ENCODE results near the gene VWA3B.
A peak's percentile ranks its signal among the peaks of the same experiment; 100 is the strongest.
"Not testable (repeated sequence)": the region's sequence is repeated elsewhere in the genome, so short reads cannot be mapped to it uniquely, and the experiment has no call there.

Gene VWA3B

GRCh38 chr2:98130073-98130472 is 43.1 kb downstream of the VWA3B start:
- DNase-seq (ENCODE audit: low spot score) = not testable (repeated sequence)

- DNase-seq (ENCODE audit: low spot score) = peak; percentile 14
Measured at GRCh38 chr2:98134172-98135005, 47.4 kb downstream of the VWA3B start.

DNA sequence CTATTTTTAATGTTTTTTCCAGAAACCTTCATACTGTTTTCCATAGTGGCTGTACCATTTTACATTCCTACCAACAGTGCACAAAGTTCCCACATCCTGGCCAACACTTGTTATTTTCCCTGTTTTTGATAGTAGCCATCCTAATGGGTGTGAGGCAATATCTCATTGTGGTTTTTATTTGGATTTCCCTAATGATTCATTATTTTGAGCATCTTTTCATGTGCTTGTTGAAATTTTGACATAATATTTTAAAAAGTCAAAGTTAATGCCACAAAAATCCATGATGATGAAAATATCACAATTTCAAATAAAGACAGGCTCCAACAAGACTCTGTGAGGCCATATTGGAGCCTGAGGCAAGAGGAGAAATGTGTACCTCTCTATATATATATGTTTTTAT is 50.2 kb downstream of the VWA3B start:
- no peak for DNase-seq (ENCODE audit: low spot score)

GRCh38 chr2:98138978-98139377 is 52.0 kb downstream of the VWA3B start:
- DNase-seq (ENCODE audit: low spot score) = not testable (repeated sequence)

DNA sequence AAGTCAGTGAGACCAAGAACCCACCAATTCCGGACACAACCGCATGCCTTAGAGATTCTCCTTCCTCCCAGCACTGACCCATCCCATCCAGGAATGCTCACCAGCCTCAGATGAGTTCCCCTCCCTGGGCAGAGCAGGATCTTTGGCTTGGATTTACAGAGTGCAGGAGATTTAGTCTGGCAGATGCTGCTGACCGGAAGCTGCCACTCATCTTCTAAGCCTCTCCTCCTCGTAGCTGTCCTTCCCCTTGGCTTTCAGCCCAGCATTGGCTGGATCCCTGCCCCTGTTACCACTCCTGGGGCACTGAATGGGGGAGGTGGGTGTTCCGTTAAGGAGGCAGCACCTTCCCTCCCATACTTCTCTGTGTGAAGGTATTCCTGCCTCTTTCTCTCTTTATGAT is 53.2 kb downstream of the VWA3B start:
- DNase-seq (ENCODE audit: low spot score) = no peak

DNA sequence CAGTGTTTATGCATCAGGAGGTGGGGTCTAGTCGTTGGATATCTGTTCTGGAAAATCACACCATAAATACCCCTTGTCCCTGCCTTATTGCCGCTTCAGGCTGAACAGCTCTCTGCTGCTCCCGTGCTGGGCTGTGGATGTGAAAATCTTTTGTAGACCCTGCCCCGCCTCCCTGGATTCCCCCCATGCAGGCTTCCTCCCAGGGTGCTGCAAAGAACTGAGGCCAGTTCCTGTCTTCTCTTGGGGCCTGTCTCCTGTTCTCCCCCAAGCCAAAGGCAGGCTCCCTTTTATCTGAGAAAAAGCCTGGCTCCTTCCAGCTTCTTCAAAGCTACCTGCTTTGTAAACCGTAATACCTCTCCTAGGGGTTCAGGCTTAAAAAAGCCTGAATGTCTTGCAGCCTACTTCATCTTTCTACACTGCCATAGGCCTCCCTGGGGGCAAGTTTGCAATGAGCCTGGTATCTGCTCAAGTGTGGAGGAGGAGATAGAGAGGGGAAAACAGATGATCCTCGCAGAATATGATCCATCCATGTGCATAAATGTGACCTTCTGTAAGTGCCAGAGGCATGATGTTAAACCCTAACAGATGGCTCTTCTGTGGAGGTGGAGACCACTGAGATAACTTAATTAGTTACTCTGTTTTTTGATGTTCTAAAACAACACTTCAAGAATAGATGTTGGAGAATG is 55.3 kb downstream of the VWA3B start:
- no peak for DNase-seq (ENCODE audit: low spot score)

DNA sequence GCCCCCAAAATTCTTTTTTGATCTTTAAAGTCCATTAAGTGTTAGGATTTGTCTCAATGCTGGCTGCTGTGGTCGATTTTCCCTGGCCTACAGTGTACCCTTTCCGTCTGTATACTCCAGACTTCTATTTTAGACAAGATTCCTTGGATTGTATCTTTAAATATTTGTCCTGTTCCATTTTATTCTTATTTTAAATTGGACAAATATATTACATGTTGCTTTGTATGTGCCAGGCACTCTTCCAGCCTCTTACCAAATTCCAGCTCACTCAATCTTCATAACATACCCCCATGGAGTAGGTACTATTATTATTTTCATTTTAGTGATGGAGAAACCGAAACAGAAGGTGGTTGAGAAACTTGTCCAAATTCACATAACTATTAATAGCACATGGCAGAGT is 58.1 kb downstream of the VWA3B start:
- DNase-seq (ENCODE audit: low spot score) = no peak

GRCh38 chr2:98147900-98148299 is 60.9 kb downstream of the VWA3B start:
- DNase-seq (ENCODE audit: low spot score) = not testable (repeated sequence)

GRCh38 chr2:98148595-98149332 is 61.8 kb downstream of the VWA3B start:
- DNase-seq (ENCODE audit: low spot score) = no peak

GRCh38 chr2:98149333-98149697 is 62.3 kb downstream of the VWA3B start:
- DNase-seq (ENCODE audit: low spot score) = peak; percentile 40

DNA sequence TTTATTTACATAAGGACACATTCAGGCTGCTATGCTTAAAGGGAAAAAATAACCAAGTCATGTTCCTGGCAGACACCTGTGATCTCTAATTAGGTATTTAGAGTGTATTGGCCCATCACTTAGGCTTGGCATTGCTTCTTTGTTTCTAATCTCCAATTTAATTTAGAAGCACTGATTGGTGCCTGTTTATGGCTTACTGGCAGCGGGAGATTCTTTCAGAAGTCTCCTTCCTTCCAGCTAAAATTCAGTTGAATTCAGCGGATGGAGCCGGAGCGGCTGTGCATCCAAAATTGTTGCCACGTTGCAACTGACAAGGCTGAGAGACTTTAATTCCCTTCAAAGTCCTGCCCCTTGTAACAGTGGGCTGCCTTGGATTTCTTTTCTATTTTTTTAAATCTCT is 66.5 kb downstream of the VWA3B start:
- no peak for DNase-seq (ENCODE audit: low spot score)

GRCh38 chr2:98155291-98155690 is 68.3 kb downstream of the VWA3B start:
- no peak for DNase-seq (ENCODE audit: low spot score)

DNA sequence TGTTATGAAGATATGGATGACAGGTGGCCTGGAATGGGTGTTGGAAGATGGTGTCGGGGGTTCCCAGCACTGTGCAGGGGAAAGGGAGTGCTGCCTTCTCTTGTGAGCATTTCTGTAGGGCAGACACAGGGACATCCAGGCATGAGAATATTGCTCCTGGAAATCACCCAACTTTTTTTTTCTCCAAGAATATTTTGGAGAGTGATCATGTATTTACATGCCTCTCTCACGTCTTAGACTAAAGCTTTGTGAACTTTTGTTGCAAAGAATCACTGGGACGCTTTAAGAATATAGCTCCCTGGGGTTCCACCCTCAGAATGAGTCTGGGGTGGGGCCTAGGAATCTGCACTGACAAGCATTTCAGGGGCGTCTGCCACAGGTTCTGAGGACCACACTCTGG is 68.7 kb downstream of the VWA3B start:
- no peak for DNase-seq (ENCODE audit: low spot score)

GRCh38 chr2:98156304-98156703 is 69.3 kb downstream of the VWA3B start:
- no peak for DNase-seq (ENCODE audit: low spot score)

GRCh38 chr2:98157557-98157956 is 70.6 kb downstream of the VWA3B start:
- DNase-seq (ENCODE audit: low spot score) = no peak

GRCh38 chr2:98158305-98158704 is 71.3 kb downstream of the VWA3B start:
- DNase-seq (ENCODE audit: low spot score) = no peak

- no peak for DNase-seq (ENCODE audit: low spot score)
Measured at GRCh38 chr2:98160554-98160953, 73.6 kb downstream of the VWA3B start.

- no peak for DNase-seq (ENCODE audit: low spot score)
Measured at GRCh38 chr2:98161186-98161585, 74.2 kb downstream of the VWA3B start.

DNA sequence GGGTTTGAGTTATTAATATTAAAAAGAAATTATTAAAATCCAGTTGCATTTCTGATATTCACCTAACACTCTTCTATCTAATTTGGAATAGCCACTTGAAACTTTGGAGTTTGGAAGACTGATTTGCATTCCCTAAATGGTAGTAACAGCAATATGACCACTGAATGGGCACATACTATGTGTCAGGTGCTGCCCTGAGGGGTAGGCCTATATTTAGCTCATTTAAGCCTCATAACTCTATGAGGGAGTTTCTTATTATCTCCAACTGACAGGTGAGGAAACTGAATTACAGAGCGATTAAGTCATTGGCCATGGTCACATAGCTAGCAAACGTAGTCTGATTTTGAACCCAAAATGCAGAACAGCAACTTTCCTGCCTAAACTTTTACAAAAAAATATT is 77.3 kb downstream of the VWA3B start:
- DNase-seq (ENCODE audit: low spot score) = no peak

DNA sequence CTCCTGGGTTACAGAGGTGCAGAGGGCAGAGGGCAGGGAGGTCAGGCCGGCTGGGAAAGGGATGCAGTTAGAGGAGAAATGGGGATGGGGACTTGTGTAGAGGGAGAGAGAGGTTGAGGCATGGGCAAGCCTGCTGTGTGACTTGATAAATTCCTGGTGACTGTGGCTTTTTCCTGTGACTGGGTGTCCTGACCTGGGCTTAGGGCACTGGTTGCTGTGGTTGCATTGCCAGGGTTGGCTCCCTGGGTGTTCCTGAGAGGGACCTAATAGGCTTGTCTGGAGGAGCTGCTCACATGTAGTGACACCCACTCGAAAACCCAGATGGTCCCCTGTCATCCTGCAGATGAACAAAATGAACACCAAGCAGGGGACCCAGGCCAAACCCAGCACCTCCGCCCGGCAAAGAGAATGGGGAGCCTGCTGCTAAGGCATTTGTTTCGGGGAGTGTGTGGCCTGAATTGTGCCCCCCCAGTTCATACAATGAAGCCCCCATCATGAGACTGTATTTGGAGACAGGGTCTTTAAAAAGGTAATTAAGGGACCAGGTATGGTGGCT is 78.6 kb downstream of the VWA3B start:
- DNase-seq (ENCODE audit: low spot score) = no peak

GRCh38 chr2:98167916-98168315 is 80.9 kb downstream of the VWA3B start:
- DNase-seq (ENCODE audit: low spot score) = no peak

DNA sequence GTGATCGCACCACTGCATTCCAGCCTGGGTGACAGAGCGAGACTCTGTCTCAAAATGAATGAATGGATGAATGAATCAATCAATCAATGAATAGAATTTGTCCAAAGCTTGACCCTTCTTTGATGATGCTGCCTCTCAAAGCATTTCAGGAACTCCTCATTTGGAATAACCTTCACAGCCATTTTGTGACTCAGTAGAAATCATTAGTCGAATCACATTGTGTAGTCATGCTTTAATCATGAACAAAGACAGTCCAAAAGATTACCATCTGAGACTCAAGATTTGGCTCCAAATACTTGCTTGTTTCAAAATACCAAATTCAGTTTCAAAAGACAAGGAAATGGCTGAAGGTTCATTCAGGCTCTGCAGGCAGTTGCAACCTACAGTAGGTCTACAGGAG is 83.1 kb downstream of the VWA3B start:
- DNase-seq (ENCODE audit: low spot score) = no peak

All from SW480 (cell line).